H9 (cell line): ENCODE results near the gene LAMA3. TPM values are rescaled to one million over a fixed set of nuclear protein-coding genes. Genes with fewer than 3 reads are reported as not detected.

Source experiments
- DNase-seq: peaks from one replicate; pipeline ENCODE4 v3.0.0-alpha.2; 2017
- H2AFZ ChIP-seq: one replicate; pipeline ENCODE4 v1.6.1; 2013; ENCODE audit warnings: mild to moderate bottlenecking, low read length, control low read depth, moderate library complexity
- H2AK5ac ChIP-seq: 2 replicates; pipeline ENCODE4 v1.6.1; 2013; ENCODE audit warnings: low read length, control low read depth, mixed read lengths; ENCODE audit not compliant: insufficient read length
- H2BK120ac ChIP-seq: one replicate; pipeline ENCODE4 v1.6.1; 2013; ENCODE audit warnings: low read depth, mild to moderate bottlenecking, low read length, control low read depth, inconsistent platforms; ENCODE audit not compliant: poor library complexity, severe bottlenecking
- H2BK12ac ChIP-seq: 2 replicates; pipeline ENCODE4 v1.6.1; 2013; ENCODE audit warnings: low read length, control low read depth, mixed read lengths, low read depth; ENCODE audit not compliant: insufficient read length
- H2BK15ac ChIP-seq: 2 replicates; pipeline ENCODE4 v1.6.1; 2013; ENCODE audit warnings: low read depth, low read length, control low read depth
- H2BK20ac ChIP-seq: one replicate; pipeline ENCODE4 v1.6.1; 2013; ENCODE audit warnings: low read depth, mild to moderate bottlenecking, low read length, control low read depth, inconsistent platforms; ENCODE audit not compliant: poor library complexity, severe bottlenecking
- H2BK5ac ChIP-seq: 2 replicates; pipeline ENCODE4 v1.6.1; 2013; ENCODE audit warnings: low read length, control low read depth, mixed read lengths; ENCODE audit not compliant: insufficient read length
- H3K14ac ChIP-seq: 2 replicates; pipeline ENCODE4 v1.6.1; 2013; ENCODE audit warnings: low read length, control low read depth; ENCODE audit not compliant: insufficient read depth
- H3K18ac ChIP-seq: 2 replicates; pipeline ENCODE4 v1.6.1; 2013; ENCODE audit warnings: low read depth, mild to moderate bottlenecking, mixed read lengths, low read length, control low read depth; ENCODE audit not compliant: insufficient read length
- H3K23ac ChIP-seq: 2 replicates; pipeline ENCODE4 v1.6.1; 2013; ENCODE audit warnings: low read length, control low read depth, mixed read lengths, low read depth; ENCODE audit not compliant: insufficient read length
- H3K23me2 ChIP-seq: 2 replicates; pipeline ENCODE4 v1.6.1; 2013; ENCODE audit warnings: low read depth, mild to moderate bottlenecking, mixed read lengths, low read length, control low read depth; ENCODE audit not compliant: insufficient read length, poor library complexity, severe bottlenecking
- H3K27ac ChIP-seq: 2 replicates; pipeline ENCODE4 v1.5.1; 2013; ENCODE audit warnings: low read length, control low read depth, mixed read lengths, low read depth; ENCODE audit not compliant: insufficient read length
- H3K27me3 ChIP-seq: 2 replicates; pipeline ENCODE4 v1.6.1; 2013; ENCODE audit warnings: low read length, control low read depth, inconsistent platforms; ENCODE audit not compliant: insufficient read depth
- H3K4ac ChIP-seq: 2 replicates; pipeline ENCODE4 v1.6.1; 2013; ENCODE audit warnings: low read depth, mild to moderate bottlenecking, control low read depth, inconsistent platforms, low read length, moderate library complexity
- H3K4me1 ChIP-seq: 2 replicates; pipeline ENCODE4 v1.6.1; 2013; ENCODE audit warnings: low read length, control low read depth, inconsistent platforms; ENCODE audit not compliant: insufficient read depth
- H3K4me2 ChIP-seq: 2 replicates; pipeline ENCODE4 v1.6.1; 2013; ENCODE audit warnings: low read length, control low read depth, mixed read lengths; ENCODE audit not compliant: insufficient read length, insufficient read depth
- H3K56ac ChIP-seq: 2 replicates; pipeline ENCODE4 v1.6.1; 2013; ENCODE audit warnings: low read depth, mild to moderate bottlenecking, mixed read lengths, low read length, control low read depth; ENCODE audit not compliant: insufficient read length
- H3K79me1 ChIP-seq: 2 replicates; pipeline ENCODE4 v1.6.1; 2013; ENCODE audit warnings: low read depth, mild to moderate bottlenecking, moderate library complexity, low read length, control low read depth, inconsistent platforms; ENCODE audit not compliant: insufficient read depth, poor library complexity, severe bottlenecking
- H3K79me2 ChIP-seq: 2 replicates; pipeline ENCODE4 v1.6.1; 2013; ENCODE audit warnings: low read length, control low read depth, inconsistent platforms; ENCODE audit not compliant: insufficient read depth
- H3K9ac ChIP-seq: 2 replicates; pipeline ENCODE4 v1.6.1; 2013; ENCODE audit warnings: low read length, control low read depth, mixed read lengths; ENCODE audit not compliant: insufficient read length; ENCODE audit errors: extremely low read depth
- H3K9me3 ChIP-seq: one replicate; pipeline ENCODE4 v1.6.1; 2013; ENCODE audit warnings: low read depth, low read length, inconsistent platforms; ENCODE audit not compliant: control insufficient read depth
- H3T11ph ChIP-seq: one replicate; pipeline ENCODE4 v1.6.1; 2013; ENCODE audit warnings: mild to moderate bottlenecking, low read length, control low read depth, inconsistent platforms
- H4K20me1 ChIP-seq: one replicate; pipeline ENCODE4 v1.6.1; 2013; ENCODE audit not compliant: control insufficient read depth, insufficient read length, insufficient read depth
- H4K5ac ChIP-seq: 2 replicates; pipeline ENCODE4 v1.6.1; 2013; ENCODE audit warnings: low read depth, mild to moderate bottlenecking, mixed read lengths, low read length, control low read depth; ENCODE audit not compliant: insufficient read length
- H4K8ac ChIP-seq: replicated peaks from 2 replicates; pipeline ENCODE4 v1.6.1; 2013; ENCODE audit warnings: low read length, control low read depth, mixed read lengths, low read depth; ENCODE audit not compliant: insufficient read length
- H4K91ac ChIP-seq: 2 replicates; pipeline ENCODE4 v1.6.1; 2013; ENCODE audit warnings: low read depth, mild to moderate bottlenecking, moderate library complexity, mixed read lengths, low read length, control low read depth; ENCODE audit not compliant: insufficient read length
- H3K27ac Mint-ChIP-seq, 3 experiments: 2 replicates in 2 of 3; 3 replicates in 1 of 3; pipeline ENCODE4 v1.8.0; 2020 to 2021; ENCODE audit warnings: mixed read lengths in 3 of 3, mild to moderate bottlenecking in 1 of 3, moderate library complexity in 1 of 3
- H3K27me3 Mint-ChIP-seq: 2 replicates; pipeline ENCODE4 v1.8.0; 2021; ENCODE audit warnings: low read depth, mild to moderate bottlenecking, moderate library complexity, mixed read lengths
- H3K36me3 Mint-ChIP-seq, 3 experiments: 2 replicates in 2 of 3; 3 replicates in 1 of 3; pipeline ENCODE4 v1.8.0; 2020 to 2021; ENCODE audit warnings: low read depth in 3 of 3, mixed read lengths in 3 of 3; ENCODE audit not compliant: insufficient read depth in 1 of 3
- H3K4me1 Mint-ChIP-seq, 2 experiments: 2 replicates each; pipeline ENCODE4 v1.8.0; 2020; ENCODE audit warnings: mixed read lengths in 2 of 2
- H3K4me3 Mint-ChIP-seq, 2 experiments: 2 replicates in 1 of 2; 3 replicates in 1 of 2; pipeline ENCODE4 v1.8.0; 2020 to 2021; ENCODE audit warnings: mild to moderate bottlenecking in 2 of 2, mixed read lengths in 2 of 2, moderate library complexity in 1 of 2
- H3K9me3 Mint-ChIP-seq, 2 experiments: 2 replicates in 1 of 2; 3 replicates in 1 of 2; pipeline ENCODE4 v1.8.0; 2020; ENCODE audit warnings: mild to moderate bottlenecking in 2 of 2, mixed read lengths in 2 of 2, moderate library complexity in 1 of 2
- CTCF ChIP-seq: fragments of 200-600 bp; sonication (generic); conservative IDR thresholded peaks from 3 replicates; pipeline ENCODE4 v1.8.0; 2021; ENCODE audit warnings: antibody characterized with exemption, mild to moderate bottlenecking
- WGBS: extraction: QIAGEN DNeasy Blood & Tissue Kit; methylation state at CpG from one replicate; pipeline ENCODE4 v1.1.7; 2013; ENCODE audit warnings: missing lambda C conversion rate, low lambda C conversion rate, mixed read lengths; ENCODE audit not compliant: insufficient read length; ENCODE audit errors: extremely low coverage; 5-methylcytosine and 5-hydroxymethylcytosine counted together
- total RNA-seq: library from RNA; stranded (reverse); gene quantifications from 2 replicates; pipeline ENCODE4 v1.2.1, GENCODE V29; 2021

Gene LAMA3
- total RNA-seq, 1 experiment from 2014 or later = 0.33 TPM

GRCh38 chr18:23826850-23827620 lies 137.8 kb downstream of the LAMA3 start:
- peaks cover 11 to 15% of the 10 kb centered on the region in 2 experiments for H3K4me1 Mint-ChIP-seq
- H3K4ac ChIP-seq = no peak overlapping the region
- no peak overlapping the region for H3K27ac ChIP-seq
- no peak for TF ChIP-seq CTCF
- no peak overlapping the region for H3K56ac ChIP-seq
- H3K9me3 Mint-ChIP-seq = no peaks in the 10 kb centered on the region
- no peaks in the 10 kb centered on the region for H3K23me2 ChIP-seq
- no peak overlapping the region for H3T11ph ChIP-seq
- H3K9ac ChIP-seq = no peak overlapping the region
- no peak overlapping the region for H3K4me2 ChIP-seq
- no peak overlapping the region for H4K91ac ChIP-seq
- no peak overlapping the region for H2BK20ac ChIP-seq
- H3K27me3 Mint-ChIP-seq = no peaks in the 10 kb centered on the region
- no peak overlapping the region for H3K23ac ChIP-seq
- H3K27ac Mint-ChIP-seq = no peak overlapping the region; a peak in 1 of 7 replicates
- no peak overlapping the region for H2BK15ac ChIP-seq
- no peak overlapping the region for H4K5ac ChIP-seq
- no peak overlapping the region for H2AK5ac ChIP-seq
- H3K4me1 ChIP-seq = no peaks in the 10 kb centered on the region
- H2AFZ ChIP-seq = no peak overlapping the region
- no peak overlapping the region for H4K8ac ChIP-seq
- no peak overlapping the region for H2BK12ac ChIP-seq
- no peak overlapping the region for H3K18ac ChIP-seq
- no peak overlapping the region for H3K14ac ChIP-seq
- H3K9me3 ChIP-seq = no peaks in the 10 kb centered on the region
- H2BK5ac ChIP-seq = no peak overlapping the region
- no peaks in the 10 kb centered on the region for H3K36me3 Mint-ChIP-seq
- H2BK120ac ChIP-seq = no peak overlapping the region
- no peaks in the 10 kb centered on the region for H4K20me1 ChIP-seq
- DNase-seq = no peak
- no peak overlapping the region for H3K4me3 Mint-ChIP-seq
- no CpG with 5 or more reads among the region's 4 CpGs for WGBS
- H3K79me1 ChIP-seq = no peaks in the 10 kb centered on the region
- no peaks in the 10 kb centered on the region for H3K27me3 ChIP-seq
- H3K79me2 ChIP-seq = no peaks in the 10 kb centered on the region
